ENCODE data around the gene APOL2.
"Not testable (repeated sequence)": the region's sequence is repeated elsewhere in the genome, so short reads cannot be mapped to it uniquely, and the experiment has no call there.

DNA sequence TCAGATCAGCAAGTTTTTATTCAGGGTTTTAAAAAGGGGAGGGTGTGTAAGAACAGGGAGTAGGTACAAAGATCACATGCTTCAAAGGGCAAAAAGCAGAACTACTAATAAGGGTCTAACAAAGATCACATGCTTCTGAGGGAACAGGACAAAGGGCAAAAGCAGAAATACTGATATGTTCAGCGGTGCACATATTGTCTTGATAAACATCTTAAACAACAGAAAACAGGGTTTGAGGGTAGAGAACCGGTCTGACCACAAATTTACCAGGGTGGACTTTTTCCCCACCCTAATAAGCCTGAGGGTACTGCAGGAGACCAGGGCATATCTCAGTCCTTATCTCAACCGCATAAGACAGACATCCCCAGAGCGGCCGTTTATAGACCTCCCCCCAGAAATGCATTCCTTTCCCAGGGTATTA is 29.8 kb downstream of the APOL2 start:
- TF ChIP-seq CTCF, POLR2A (IDR thresholded peaks at IDR 0.05): not testable (repeated sequence)

All from esophagus squamous epithelium (tissue), 4 donors.